HEK293 (cell line): ENCODE data around the gene PJVK.

Experiments used
- HOXA7 ChIP-seq: sonication (generic); formaldehyde crosslinking; IDR thresholded peaks from 2 replicates; pipeline ENCODE4 v1.8.1; 2022; ENCODE audit warnings: missing genetic modification reagents, borderline replicate concordance
- KLF10 ChIP-seq: fragments of 450-650 bp; IDR thresholded peaks from 2 replicates; pipeline ENCODE4 v1.5.1; 2018; ENCODE audit warnings: missing biosample characterization, mild to moderate bottlenecking, missing genetic modification characterization
- YY1 ChIP-seq: fragments of 450-650 bp; formaldehyde crosslinking; IDR thresholded peaks from 2 replicates; pipeline ENCODE4 v1.5.1; 2018; ENCODE audit warnings: missing biosample characterization, missing genetic modification characterization
- ZBTB8A ChIP-seq: fragments of 450-650 bp; formaldehyde crosslinking; IDR thresholded peaks from 2 replicates; pipeline ENCODE4 v1.5.1; 2016; ENCODE audit warnings: missing biosample characterization, missing genetic modification characterization
- ZNF175 ChIP-seq: fragments of 450-650 bp; formaldehyde crosslinking; IDR thresholded peaks from 2 replicates; pipeline ENCODE4 v1.5.1; 2016; ENCODE audit warnings: missing biosample characterization, missing genetic modification characterization
- ZNF248 ChIP-seq: fragments of 450-650 bp; formaldehyde crosslinking; IDR thresholded peaks from 2 replicates; pipeline ENCODE4 v1.5.1; 2017; ENCODE audit warnings: missing biosample characterization, missing genetic modification characterization
- ZNF274 ChIP-seq, 2 experiments: fragments of 200-500 bp in 1 of 2; fragments of 450-650 bp in 1 of 2; sonication (Bioruptor generic) in 1 of 2; formaldehyde crosslinking in 1 of 2; IDR thresholded peaks; 2 replicates each; pipeline versions ENCODE4 v1.5.1 to v1.6.1; 2014 to 2016; ENCODE audit warnings: borderline replicate concordance in 1 of 2, inconsistent platforms in 1 of 2, low read length in 1 of 2, missing biosample characterization in 1 of 2, missing genetic modification characterization in 1 of 2
- ZNF280D ChIP-seq: fragments of 450-650 bp; formaldehyde crosslinking; IDR thresholded peaks from 2 replicates; pipeline ENCODE4 v1.5.1; 2016; ENCODE audit warnings: missing biosample characterization, missing genetic modification characterization
- ZNF768 ChIP-seq: fragments of 450-650 bp; formaldehyde crosslinking; IDR thresholded peaks from 2 replicates; pipeline ENCODE4 v1.5.1; 2018; ENCODE audit warnings: missing biosample characterization, mild to moderate bottlenecking, missing genetic modification characterization
- TF ChIP-seq, protein P1 (sequence below): fragments of 450-650 bp; formaldehyde crosslinking; IDR thresholded peaks from 2 replicates; pipeline ENCODE4 v1.5.1; 2016; ENCODE audit warnings: missing biosample characterization, missing genetic modification characterization
- TF ChIP-seq, protein P2 (sequence below): fragments of 450-650 bp; formaldehyde crosslinking; IDR thresholded peaks from 2 replicates; pipeline ENCODE4 v1.5.1; 2016; ENCODE audit warnings: missing biosample characterization, missing genetic modification characterization, low read depth
- TF ChIP-seq, protein P3 (sequence below): fragments of 450-650 bp; formaldehyde crosslinking; IDR thresholded peaks from 2 replicates; pipeline ENCODE4 v1.5.1; 2016; ENCODE audit warnings: missing biosample characterization, missing genetic modification characterization

- TF ChIP-seq KLF10 (tag by site-specific recombination) = no peak
- no peak for TF ChIP-seq ZNF280D
- TF ChIP-seq, protein P1, sequence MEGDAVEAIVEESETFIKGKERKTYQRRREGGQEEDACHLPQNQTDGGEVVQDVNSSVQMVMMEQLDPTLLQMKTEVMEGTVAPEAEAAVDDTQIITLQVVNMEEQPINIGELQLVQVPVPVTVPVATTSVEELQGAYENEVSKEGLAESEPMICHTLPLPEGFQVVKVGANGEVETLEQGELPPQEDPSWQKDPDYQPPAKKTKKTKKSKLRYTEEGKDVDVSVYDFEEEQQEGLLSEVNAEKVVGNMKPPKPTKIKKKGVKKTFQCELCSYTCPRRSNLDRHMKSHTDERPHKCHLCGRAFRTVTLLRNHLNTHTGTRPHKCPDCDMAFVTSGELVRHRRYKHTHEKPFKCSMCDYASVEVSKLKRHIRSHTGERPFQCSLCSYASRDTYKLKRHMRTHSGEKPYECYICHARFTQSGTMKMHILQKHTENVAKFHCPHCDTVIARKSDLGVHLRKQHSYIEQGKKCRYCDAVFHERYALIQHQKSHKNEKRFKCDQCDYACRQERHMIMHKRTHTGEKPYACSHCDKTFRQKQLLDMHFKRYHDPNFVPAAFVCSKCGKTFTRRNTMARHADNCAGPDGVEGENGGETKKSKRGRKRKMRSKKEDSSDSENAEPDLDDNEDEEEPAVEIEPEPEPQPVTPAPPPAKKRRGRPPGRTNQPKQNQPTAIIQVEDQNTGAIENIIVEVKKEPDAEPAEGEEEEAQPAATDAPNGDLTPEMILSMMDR (tag by site-specific recombination) = no peak
- no peak for TF ChIP-seq ZNF248 (tag by site-specific recombination)
- TF ChIP-seq ZNF768 (tag by site-specific recombination) = no peak
- TF ChIP-seq, protein P2, sequence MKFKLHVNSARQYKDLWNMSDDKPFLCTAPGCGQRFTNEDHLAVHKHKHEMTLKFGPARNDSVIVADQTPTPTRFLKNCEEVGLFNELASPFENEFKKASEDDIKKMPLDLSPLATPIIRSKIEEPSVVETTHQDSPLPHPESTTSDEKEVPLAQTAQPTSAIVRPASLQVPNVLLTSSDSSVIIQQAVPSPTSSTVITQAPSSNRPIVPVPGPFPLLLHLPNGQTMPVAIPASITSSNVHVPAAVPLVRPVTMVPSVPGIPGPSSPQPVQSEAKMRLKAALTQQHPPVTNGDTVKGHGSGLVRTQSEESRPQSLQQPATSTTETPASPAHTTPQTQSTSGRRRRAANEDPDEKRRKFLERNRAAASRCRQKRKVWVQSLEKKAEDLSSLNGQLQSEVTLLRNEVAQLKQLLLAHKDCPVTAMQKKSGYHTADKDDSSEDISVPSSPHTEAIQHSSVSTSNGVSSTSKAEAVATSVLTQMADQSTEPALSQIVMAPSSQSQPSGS (tag by site-specific recombination) = no peak
- no peak for TF ChIP-seq ZNF274 (IDR thresholded peaks at IDR 0.05; ENCODE audit: low read length)
- TF ChIP-seq ZNF274 (tag by site-specific recombination; IDR thresholded peaks at IDR 0.05; ENCODE audit: borderline replicate concordance) = no peak
- no peak for TF ChIP-seq ZNF175 (tag by site-specific recombination)
- no peak for TF ChIP-seq HOXA7 (CRISPR knock-in tag)
- TF ChIP-seq YY1 (tag by site-specific recombination) = no peak
- no peak for TF ChIP-seq ZBTB8A
- TF ChIP-seq, protein P3, sequence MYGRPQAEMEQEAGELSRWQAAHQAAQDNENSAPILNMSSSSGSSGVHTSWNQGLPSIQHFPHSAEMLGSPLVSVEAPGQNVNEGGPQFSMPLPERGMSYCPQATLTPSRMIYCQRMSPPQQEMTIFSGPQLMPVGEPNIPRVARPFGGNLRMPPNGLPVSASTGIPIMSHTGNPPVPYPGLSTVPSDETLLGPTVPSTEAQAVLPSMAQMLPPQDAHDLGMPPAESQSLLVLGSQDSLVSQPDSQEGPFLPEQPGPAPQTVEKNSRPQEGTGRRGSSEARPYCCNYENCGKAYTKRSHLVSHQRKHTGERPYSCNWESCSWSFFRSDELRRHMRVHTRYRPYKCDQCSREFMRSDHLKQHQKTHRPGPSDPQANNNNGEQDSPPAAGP (tag by site-specific recombination) = no peak
Observed at GRCh38 chr2:178422097-178422496, 29.1 kb upstream of the PJVK start.
